ENCODE results near the gene ITIH2.

ITIH2 gene

GRCh38 chr10:7797582-7797981 lies 94.5 kb downstream of the ITIH2 start:
- DNase-seq (ENCODE audit: low spot score) = no peak
